GM08714 (cell line): ENCODE data around the gene SPZ1.
"Not testable (repeated sequence)": the region's sequence is repeated elsewhere in the genome, so short reads cannot be mapped to it uniquely, and the experiment has no call there.

Experiments used
- H3K4me3 ChIP-seq: fragments of 200-500 bp; sonication (Bioruptor generic); 2 replicates; pipeline ENCODE4 v1.5.1; 2014; ENCODE audit warnings: mild to moderate bottlenecking, low read length, inconsistent platforms
- ZNF274 ChIP-seq: IDR thresholded peaks from 2 replicates; pipeline ENCODE4 v1.6.1; 2012; ENCODE audit warnings: mild to moderate bottlenecking, low read depth, low read length

The SPZ1 gene

DNA sequence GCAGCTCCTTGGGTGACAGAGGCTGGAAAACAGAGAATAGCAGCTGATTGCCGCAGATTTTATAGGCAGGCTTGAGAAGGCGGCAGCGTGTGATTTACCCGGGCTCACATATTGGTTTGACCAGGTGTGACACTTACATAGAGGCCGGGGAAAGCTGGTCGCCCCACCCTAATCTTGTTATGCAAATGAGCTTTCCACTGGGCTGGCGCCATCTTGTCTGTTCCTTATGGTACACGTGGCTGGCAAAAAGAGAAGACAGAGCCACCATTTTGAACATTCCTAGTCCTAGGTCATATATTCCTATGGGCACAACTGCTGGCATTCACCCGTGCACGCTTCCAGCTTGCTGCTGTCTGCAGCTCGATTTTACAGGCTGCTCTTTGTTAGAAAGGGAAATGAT, 11.3 kb upstream of the SPZ1 start:
- TF ChIP-seq ZNF274 = no peak
- no peak overlapping the region for H3K4me3 ChIP-seq

DNA sequence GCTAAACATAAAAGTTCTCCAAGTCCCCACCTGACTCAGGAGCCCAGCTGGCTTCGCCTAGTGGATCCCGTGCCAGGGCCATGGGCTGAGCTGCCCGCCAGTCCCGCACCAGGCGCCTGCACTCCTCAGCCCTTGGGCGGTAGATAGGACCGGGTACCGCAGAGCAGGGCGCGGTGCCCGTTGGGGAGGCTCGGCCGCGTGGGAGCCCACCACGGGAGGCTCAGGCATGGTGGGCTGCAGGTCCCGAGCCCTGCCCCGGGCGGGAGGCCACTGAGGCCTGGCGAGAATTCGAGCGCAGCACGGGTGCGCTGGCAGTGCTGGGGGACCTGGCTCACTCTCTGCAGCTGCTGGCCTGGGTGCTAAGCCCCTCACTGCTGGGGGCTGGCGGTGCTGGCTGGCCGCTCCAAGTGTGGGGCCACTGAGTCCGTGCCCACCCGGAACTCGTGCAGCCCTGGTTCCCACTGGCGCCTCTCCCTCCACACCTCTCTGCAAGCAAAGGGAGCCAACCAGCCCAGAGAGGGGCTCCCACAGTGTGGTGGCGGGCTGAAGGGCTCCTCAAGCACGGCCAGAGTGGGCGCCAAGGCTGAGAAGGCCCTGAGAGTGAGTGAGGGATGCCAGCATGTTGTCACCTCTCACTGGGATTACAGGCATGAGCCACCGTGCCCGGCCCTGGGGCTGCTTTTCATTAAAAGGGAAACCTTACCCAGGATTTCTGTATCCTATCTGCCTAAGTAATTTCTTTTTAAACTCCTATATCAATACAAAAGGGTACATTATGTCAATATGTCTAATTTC, 9.7 kb upstream of the SPZ1 start:
- no peak for TF ChIP-seq ZNF274
- H3K4me3 ChIP-seq = no peak overlapping the region

DNA sequence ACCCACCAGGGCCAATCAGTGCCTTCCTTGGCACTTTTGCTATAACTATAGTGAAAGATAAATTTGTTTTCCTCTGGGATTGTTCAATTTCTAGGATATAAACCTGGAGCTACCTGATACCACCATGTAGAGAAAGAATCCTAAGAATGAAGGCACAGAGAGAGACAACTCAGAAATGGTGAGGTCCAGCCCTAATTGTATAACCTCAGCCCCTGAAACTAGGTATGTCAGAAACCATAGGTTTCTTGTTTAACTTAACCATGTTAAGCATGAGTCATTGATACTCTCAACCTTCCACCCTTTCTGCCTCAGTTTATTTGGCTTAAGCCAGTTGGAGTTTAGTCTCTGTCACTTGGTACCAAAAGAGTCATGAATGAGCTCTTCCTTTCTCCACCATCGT, 4.6 kb upstream of the SPZ1 start:
- no peak overlapping the region for H3K4me3 ChIP-seq
- no peak for TF ChIP-seq ZNF274

DNA sequence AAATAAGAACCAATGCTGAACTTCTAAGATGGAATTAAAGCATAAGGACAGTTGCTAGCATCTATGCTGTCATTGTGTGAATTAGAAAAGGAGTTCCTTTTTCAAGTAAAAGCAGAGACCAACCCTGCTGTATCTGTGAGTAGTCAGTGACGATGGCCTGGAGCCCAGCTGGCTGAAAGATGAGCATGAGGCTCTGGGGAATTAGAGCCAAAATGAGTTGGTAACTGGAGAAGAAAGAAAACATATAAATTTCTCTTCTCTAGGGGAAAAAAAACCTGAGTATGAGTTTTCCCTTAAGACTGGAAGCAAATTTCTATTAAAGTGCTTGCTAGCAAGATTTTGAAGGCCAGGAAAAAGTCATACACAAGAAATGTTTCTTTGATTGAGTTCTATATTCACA, 1.6 kb upstream of the SPZ1 start:
- TF ChIP-seq ZNF274 = no peak
- H3K4me3 ChIP-seq = no peak overlapping the region

DNA sequence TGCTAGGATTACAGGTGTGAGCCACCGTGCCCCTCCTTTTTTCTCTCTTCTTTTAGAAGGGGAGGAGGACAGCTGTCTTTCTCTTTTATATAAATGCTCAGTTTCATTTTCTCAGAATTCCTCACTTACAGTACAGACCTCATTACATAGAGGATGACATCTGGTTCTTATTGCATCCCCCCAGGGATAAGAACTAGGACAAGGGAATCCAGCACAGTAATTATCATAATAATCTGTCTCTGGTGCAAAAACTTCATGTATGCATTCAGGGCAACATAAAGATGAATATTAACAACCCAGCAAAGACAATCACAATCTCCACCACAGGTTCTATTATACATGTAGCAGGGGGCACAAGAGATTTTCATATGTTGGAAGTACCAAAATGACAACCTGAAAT, 5.1 kb downstream of the SPZ1 start:
- H3K4me3 ChIP-seq = no peak overlapping the region
- no peak for TF ChIP-seq ZNF274

DNA sequence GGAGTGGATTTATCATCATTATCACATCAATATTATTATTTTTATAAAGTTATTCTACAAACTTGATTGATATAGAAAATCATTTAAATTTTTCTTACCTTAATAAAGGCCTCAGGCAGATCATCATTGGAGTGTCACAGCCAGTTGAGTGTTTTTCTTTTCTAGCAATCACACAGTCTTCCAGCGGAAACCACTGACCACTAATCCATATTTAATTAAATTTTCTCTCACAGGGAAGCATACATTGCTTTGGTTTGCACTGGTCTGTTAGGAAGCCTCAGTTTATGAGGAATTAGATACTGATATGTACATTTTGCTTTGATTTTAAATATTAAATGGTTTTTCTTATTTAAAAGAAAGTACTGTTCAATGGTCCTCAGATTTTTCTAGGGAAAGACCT, 6.7 kb downstream of the SPZ1 start:
- no peak for TF ChIP-seq ZNF274
- no peak overlapping the region for H3K4me3 ChIP-seq

DNA sequence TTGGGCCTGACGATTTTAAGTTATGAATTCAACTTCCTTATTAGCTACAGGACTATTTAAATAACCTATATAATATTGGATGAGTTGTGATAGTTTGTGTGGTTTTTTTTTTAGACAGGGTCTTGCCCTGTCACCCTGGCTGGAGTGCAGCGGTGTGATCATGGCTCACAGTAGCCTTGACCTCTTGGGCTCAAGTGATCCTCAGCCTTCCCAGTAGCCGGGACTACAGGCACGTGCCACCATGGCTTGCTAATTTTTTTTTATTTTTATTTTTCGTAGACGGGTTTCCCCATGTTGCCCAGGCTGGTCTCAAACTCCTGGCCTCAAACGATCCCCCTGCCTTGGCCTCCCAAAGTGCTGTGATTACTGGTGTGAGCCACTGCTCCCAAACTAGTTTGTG, 17.6 kb downstream of the SPZ1 start:
- no peak for TF ChIP-seq ZNF274
- no peak overlapping the region for H3K4me3 ChIP-seq

DNA sequence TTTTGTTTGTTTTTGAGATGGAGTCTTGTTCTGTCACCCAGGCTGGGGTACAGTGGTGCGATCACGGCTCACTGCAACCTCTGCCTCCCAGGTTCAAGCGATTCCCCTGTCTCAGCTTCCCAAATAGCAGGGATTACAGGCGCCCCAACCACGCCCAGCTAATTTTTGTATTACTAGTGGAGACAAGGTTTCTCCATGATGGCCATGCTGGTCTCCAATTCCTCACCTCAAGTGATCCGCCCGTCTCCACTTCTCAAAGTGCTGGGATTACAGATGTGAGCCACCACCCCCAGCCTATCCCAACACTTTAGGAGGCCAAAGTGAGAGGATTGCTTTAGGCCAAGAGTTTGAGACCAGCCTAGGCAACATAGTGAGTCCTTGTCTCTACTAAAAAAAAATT, 19.3 kb downstream of the SPZ1 start:
- H3K4me3 ChIP-seq = no peak overlapping the region
- no peak for TF ChIP-seq ZNF274

DNA sequence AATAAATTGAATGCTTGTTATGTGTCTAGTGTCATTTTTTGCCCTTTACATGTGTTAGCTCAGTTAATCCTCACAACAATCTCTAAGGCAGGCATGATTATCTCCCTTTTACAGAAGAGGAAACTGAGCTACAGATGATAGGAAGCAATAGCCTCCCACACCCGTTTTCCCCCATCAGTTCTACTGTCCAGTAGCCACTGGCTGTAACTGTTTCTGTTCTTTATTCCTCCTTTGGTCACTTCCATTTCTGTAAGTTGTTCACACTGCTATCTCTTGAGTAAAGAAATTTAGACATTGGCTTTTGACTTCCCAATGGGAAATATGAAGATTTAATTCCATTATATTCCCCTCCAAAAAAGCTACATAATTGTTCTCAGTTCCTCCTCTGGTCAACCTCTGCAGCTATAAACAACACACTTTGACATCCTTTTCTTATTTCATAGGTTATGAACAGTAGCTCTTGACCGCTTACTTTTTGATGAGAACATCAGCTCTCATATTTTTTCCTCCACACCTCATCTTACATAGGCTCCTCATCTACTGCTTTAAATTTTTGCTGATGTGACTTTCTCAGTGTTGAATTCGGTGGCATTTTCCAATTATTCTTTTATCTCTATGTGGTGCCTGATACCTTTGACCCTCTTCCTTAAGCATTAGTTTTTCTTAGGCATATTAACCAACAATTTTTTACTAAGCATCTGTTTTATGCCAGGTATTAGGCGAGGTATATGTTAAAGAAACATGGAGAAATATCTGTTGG, 21.4 kb downstream of the SPZ1 start:
- no peak for TF ChIP-seq ZNF274
- H3K4me3 ChIP-seq = no peak overlapping the region

DNA sequence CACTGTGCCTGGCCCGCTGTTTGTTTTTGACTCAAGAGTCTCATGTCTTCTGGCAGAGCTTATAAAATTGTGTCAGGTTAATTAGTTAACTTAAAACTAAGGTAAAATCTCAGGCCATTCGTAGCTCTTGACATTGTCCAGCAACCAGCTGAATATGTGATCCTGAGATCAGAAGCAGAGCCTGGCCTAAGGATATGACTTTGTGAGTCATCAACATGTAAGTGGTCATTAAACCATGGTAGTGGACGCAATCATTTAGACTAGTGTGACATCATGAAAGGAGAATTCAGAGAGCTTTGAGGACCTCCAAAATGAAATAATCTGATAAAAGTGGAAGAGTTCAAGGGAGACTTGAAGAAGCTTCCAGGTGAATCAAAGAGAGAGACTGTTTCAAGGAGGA, 23.3 kb downstream of the SPZ1 start:
- TF ChIP-seq ZNF274 = no peak
- no peak overlapping the region for H3K4me3 ChIP-seq

DNA sequence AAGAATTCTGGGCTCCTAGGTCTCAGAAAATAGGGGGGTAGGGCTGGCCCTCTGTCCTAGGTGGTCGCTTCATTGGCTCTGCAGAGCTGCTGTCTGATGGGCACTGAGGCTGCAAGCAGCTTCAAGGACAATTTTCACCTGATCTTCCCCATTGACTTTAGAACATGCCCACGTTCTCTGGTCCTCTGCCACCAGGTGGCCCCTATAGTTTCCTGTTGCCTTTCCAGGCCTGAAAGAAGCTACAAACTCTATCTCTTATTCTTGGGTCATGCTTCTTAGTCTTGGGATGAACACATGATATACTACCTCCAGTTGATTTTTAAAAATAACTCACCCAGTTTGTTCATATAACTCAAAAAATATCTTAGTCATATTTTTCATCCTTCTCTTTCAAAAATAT, 26.3 kb downstream of the SPZ1 start:
- TF ChIP-seq ZNF274 = no peak
- no peak overlapping the region for H3K4me3 ChIP-seq

DNA sequence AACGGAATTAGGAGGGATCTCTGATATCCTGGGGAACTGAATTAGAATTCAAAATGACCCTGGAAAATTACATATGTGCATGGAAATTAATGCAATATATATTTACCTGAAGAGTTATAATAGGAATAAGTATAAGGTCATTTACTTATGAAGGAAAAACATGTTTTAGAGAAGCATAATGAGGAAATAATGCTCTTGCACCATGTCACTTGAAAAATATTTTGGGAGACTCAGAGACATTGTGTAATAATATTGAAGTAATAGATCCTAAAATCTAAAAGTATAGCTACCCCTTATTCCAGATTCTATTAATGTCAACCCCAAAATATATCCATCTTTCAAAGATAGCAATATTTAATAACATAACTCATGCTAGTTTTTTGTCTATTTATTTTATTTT, 28.4 kb downstream of the SPZ1 start:
- no peak overlapping the region for H3K4me3 ChIP-seq
- TF ChIP-seq ZNF274 = no peak

DNA sequence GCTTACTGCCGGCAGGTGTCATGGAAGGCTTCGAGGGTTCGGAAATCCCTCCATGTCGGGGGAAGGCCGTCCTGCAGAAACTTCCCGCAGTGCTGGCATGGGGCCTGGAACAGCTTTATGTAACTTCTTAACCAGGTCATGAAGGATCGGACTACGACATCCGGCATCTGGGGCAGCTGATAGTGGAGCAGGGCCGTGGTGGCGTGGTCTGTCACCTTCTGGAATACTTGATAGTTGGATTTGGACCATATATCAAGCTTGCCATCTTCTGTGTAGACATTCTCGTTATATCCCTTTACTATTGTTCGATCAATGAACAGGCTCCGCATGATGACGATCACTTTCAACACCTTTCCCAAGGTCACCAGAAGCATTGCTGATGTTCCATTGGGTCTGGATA, 31.2 kb downstream of the SPZ1 start:
- not testable (repeated sequence) for H3K4me3 ChIP-seq

DNA sequence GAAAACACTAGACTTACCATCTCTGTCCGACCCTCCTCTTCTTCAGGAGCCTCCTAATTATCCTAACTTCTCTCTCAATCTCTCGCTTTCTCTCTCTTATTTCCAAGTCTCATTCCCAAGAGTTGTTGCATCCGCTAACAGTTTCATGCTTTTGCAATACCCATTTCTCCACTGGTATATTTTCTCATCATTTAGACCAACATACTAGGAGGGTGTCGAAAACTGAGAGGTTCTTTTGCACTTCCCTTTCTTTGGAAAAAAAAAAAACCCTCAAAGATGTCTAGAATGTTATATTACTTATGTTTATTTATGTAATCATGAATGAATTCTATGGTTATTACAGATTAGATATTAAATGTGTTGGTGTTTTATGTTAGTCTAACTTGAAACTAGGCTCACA, 35.9 kb downstream of the SPZ1 start:
- no peak overlapping the region for H3K4me3 ChIP-seq
- TF ChIP-seq ZNF274 = no peak

DNA sequence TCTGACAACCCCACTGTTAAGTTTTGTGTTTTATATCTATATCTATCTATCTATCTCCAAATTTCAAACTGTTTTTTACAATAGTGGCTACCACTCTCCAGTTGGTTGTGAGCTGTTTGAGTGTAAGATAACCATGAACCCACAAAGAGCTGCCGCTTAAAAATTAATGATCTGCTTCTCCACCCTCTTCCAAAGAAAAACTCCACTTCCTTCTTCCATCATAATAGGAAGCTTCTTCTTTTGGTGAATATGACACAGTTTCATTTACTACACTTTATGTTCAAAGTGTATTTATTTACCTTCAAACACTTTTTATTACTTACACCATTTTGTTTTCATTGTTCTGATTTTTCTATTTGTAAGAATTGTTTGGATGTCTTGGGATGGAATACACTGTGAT, 37.9 kb downstream of the SPZ1 start:
- no peak for TF ChIP-seq ZNF274
- H3K4me3 ChIP-seq = no peak overlapping the region
